ENCODE data around the gene CNTNAP3. TPM values are rescaled to one million over a fixed set of nuclear protein-coding genes. Genes with fewer than 3 reads are reported as not detected.
"Not testable (repeated sequence)": the region's sequence is repeated elsewhere in the genome, so short reads cannot be mapped to it uniquely, and the experiment has no call there.

The CNTNAP3 gene
- total and polyA plus RNA-seq, 3 donors from 2014 or later: 4.0 to 17.5 (median 12.8) TPM

GRCh38 chr9:39030204-39031019 is 257.6 kb downstream of the CNTNAP3 start:
- DNase-seq; H3K27me3 ChIP-seq; H3K36me3 ChIP-seq (ENCODE audit: low read depth, missing control alignments); H3K4me1 ChIP-seq; H3K4me3 ChIP-seq; H3K9me3 ChIP-seq; H3K27ac ChIP-seq; intact Hi-C loops (cut with DNase I; ENCODE audit: low total_unique reads): not testable (repeated sequence)
- WGBS, 2 donors: 63 to 68% methylated on average over 9 of the region's 11 CpGs

- H3K4me3 ChIP-seq; H3K27ac ChIP-seq; H3K36me3 ChIP-seq (ENCODE audit: low read depth, missing control alignments); intact Hi-C loops (cut with DNase I; ENCODE audit: low total_unique reads); DNase-seq; H3K4me1 ChIP-seq; H3K9me3 ChIP-seq; H3K27me3 ChIP-seq: not testable (repeated sequence)
- 80 to 81% methylated on average over 4 to 5 of the region's 5 CpGs for WGBS, 2 donors
These were observed 259.1 kb downstream of the CNTNAP3 start for GRCh38 chr9:39028855-39029254.

DNA sequence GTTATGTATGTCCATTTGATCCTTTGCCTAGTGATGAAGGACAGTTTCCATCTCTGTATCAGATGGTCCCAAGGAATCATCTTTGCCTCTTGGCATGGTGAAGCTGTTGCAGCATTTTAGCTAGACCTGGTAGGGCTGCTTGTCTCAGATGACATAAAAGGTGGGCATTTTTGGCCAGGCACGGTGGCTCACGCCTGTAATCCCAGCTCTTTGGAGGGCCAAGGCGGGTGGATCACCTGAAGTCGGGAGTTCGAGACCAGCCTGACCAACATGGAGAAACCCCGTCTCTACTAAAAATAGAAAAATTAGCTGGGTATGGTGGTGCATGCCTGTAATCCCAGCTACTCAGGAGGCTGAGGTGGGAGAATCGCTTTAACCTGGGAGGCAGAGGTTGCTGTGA is 259.8 kb downstream of the CNTNAP3 start:
- H3K27ac ChIP-seq; H3K9me3 ChIP-seq; H3K4me3 ChIP-seq; H3K4me1 ChIP-seq; intact Hi-C loops (cut with DNase I; ENCODE audit: low total_unique reads); DNase-seq; H3K36me3 ChIP-seq (ENCODE audit: low read depth, missing control alignments); H3K27me3 ChIP-seq: not testable (repeated sequence)
- 90% methylated on average over 7 of the region's 7 CpGs for WGBS, 2 donors

DNA sequence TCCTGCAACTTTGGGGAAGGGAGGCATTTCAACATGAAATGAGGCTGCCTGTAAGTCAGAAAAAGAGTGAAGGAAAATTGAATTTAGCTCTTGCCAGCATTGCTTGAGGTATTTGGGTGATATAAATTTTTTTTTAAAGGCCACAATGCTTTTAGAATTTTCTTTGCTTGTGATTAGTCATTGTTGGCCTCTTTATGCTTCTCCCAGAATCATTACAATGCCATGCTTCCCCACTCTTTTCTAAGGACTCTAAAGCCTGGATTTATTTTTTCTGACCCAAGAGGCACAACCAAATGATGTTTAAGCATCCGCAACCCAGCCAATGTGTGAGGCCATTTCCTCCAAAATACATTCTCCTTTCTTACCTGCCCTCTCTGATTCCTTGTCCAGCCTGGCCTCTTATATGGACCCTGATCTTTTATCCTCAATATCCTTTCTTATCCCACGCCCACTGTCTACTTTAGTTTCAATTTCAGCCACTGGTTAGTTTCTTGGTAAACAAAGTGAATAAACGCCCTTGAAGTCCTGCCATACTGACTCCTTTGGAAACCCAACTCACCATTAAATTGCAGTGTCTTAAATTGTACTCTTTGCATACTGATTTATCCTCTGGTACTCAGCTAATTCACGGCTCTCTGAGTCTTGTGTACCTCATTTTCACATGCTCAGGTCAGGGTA is 261.9 kb downstream of the CNTNAP3 start:
- intact Hi-C loops (cut with DNase I; ENCODE audit: low total_unique reads): not testable (repeated sequence)

More for the DNA sequence above, 261.9 kb downstream of the CNTNAP3 start:
- DNase-seq; H3K27ac ChIP-seq; H3K4me3 ChIP-seq; H3K9me3 ChIP-seq; H3K36me3 ChIP-seq (ENCODE audit: low read depth, missing control alignments); H3K4me1 ChIP-seq; H3K27me3 ChIP-seq: not testable (repeated sequence)
- 81 to 86% methylated on average over 4 of the region's 4 CpGs for WGBS, 2 donors

Small RNA genes within 50 kb of the gene (small RNA-seq; reads per million reads assigned to genes)
- 0 reads per million in 2 donors for gene RN7SL640P

Other genes starting within 250 kb of the CNTNAP3 start
- gene SPATA31A1, start 67.5 kb upstream of the CNTNAP3 start, total RNA-seq: 1 to 10 TPM; 4.2 to 9.5 TPM
- gene SPATA31A1, start 67.5 kb upstream of the CNTNAP3 start, polyA plus RNA-seq (ENCODE audit: insufficient read depth, low read depth, low replicate concordance): 10.6 TPM